NCI-H510A treated with DMSO at 0.1 percent for 48 hours (cell line): ENCODE measurements around the gene ZBTB22.

Experiments used
- DNase-seq: peaks from one replicate; lab custom pipeline; 2025; lab: John Stamatoyannopoulos, UW

ZBTB22 gene

DNA sequence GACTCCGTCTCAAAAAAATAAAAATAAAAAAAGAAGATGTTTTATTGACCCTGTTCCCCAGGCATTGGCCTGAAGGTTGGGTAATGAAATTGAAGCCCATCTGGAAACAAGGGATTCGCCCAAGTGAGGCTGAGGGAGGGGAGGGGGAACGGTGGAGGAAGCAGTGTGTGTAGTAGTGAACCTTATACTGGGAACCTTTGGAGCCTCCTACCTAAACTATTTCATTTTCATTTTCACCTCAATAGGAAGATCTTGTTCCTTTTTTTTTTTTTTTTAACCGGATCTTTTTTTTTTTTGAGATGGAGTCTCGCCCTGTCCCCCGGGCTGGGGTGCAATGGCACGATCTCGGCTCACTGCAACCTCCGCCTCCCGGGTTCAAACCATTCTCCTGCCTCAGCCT, 13.2 kb upstream of the ZBTB22 start:
- DNase-seq = no peak

DNA sequence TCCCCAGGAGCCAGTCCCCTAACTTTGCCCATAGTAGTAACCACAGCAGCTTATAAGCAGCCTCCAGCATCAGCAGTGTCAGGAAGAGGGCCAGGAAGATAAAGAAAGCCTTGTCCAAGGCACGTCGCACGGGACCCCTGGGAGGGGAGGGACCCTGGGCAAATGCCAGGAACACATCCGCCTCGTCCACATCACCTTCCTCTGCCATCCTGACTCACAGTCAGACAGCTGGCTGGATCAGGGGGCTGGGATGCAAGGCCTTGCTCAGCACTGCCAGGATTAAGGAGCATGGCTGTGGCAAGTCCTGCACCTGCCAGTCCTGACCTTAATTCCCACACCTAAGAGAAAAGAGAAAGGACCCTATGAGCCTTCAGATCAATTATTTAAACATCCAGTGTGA, 11.5 kb upstream of the ZBTB22 start:
- DNase-seq = no peak

- peak; percentile 87 for DNase-seq
These were observed 6.6 kb upstream of the ZBTB22 start for GRCh38 chr6:33324125-33324524.

GRCh38 chr6:33323623-33323948, 6.0 kb upstream of the ZBTB22 start:
- peak; percentile 92 for DNase-seq

DNA sequence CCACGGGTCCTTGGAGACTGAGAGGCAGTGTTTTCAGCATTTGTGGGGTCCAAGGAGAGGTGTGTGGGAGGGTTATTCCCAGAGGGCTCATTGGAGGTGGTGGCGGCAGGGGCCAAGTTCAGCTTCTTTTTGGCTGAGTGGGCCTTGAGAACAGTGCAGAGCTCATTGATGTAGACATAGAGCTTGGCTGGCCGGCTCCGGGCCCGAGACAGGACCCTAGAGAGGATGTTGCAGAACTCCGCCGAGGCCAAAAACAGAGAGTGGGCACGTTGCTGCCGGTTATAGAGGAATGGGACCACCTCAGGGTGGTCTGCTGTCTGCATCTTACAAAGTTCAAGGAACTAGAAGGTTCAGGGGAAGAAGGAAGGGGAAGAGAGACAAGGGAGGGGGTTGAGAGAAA, 3.7 kb upstream of the ZBTB22 start:
- no peak for DNase-seq

- peak; percentile 58 for DNase-seq
These were observed 3.0 kb upstream of the ZBTB22 start for GRCh38 chr6:33320315-33321181.

DNA sequence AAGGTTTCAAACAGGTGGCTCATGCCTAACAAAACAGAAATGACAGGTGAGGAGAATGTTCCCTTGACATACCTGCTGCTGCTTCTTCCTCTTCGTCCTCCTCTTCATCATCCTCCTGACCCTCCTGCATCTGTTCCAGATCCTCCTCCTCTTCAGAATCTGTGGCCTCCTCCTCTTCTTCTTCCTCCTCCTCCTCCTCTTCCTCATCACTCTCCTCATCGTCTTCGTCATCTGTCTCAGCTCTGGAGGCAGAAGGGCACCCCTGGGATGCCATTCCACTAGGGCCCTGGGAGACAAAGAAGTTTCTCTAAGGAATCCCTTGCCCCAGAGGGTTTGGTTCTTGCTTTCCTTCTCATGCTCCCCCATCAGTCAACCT, 2.4 kb upstream of the ZBTB22 start:
- DNase-seq = no peak

GRCh38 chr6:33318426-33319073, 1.0 kb upstream of the ZBTB22 start:
- DNase-seq = no peak

DNA sequence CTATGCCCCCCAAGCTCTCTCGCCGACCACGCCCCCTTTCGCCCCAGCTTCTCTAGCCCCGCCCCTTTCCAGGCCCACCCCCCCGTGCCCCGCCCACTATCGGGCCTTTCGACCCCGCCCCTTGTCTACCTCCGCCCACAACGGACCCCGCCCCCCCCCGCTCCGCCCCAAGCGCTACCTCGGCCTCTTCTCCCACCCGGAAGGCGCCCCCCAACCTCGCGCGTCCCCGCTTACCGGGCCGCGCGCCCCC, 200 bp downstream of the ZBTB22 start:
- DNase-seq = peak; percentile 35

- no peak for DNase-seq
These were observed 733 bp downstream of the ZBTB22 start for GRCh38 chr6:33316603-33317418.

GRCh38 chr6:33315793-33316602, 1.5 kb downstream of the ZBTB22 start:
- no peak for DNase-seq

DNA sequence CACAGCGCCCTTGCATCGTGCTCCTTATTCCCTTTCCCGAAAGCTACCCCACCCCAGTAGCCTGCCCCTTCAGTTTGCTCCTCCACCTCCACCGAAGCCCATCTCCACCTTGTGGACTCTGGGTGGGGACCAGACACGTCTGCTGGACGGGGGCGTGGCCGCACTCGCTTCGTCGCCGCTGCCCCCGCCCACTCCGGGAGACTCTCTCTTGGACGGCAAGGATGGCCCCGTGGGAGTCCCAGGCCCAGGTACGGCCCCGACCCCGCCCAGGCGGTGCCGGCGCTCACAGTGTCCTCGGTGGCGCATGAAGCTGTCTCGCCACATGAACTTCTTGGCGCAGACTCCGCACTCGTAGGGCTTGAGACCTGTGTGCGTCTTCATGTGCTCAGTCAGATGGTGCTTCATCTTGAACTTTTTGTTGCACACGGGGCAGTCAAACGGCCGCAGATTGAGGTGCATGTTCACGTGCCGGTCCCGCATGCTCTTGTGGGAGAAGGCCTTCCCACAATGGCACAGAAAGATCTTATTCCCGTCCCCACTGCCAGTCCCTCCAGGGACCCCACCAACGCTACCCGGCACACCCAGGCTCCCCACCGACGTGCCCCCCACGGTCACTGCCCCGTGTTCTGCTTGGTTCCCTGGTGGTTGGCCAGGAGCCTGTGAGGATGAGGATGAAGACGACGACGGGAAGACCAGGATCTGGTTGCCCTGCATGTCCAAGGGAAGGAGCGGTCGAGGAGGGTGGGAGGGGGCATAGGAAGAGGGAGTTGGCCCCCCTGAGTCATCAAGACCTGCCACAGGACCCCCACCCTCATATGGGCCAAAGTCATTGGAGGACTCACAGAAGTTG, 2.4 kb downstream of the ZBTB22 start:
- no peak for DNase-seq

GRCh38 chr6:33314515-33314942, 3.0 kb downstream of the ZBTB22 start:
- DNase-seq = peak; percentile 66

DNA sequence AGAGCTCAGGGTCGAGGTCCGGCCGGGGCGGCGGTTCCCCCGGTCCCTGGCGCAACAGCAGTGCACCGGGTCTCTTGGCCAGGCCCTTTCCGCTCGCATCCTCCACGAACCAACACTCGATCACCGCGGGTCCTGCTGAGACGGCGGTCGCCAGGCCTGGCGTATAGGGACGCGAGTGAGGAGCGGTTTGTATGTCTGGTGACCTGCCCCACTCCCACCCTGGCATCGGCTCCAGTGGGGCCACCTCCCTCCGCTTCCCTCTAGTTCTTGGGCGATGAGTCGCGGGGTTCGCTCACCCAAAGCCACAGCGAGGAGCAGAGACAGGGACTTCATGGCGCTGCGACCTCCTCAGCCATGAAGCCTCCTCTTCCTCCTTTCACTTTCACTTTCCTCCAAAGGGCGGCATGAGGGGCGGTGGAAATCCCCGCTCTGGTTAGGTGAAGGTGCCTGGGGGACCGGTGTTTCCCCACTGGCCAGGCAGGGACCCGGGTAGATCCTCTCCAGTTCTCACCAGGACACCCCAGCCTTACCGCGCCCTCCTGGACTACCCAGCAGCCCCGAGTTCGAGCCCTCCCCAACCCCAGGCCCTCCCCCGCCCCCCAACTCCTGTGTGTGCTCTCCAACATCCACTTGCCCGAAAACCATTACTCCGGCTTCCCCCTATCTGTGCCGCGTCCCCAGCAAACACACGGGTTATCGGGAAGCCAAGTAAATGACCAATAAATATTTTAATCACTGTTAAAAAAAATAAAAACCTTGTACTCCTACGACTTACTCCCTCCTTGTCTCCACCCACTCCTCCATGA, 3.6 kb downstream of the ZBTB22 start, which contains the start of gene TAPBP:
TSS of gene TAPBP (minus strand) at position 370 of the 806 bp plus-strand sequence. CDS start at position 333, 37 bp downstream.
- DNase-seq = peak; percentile 73

DNA sequence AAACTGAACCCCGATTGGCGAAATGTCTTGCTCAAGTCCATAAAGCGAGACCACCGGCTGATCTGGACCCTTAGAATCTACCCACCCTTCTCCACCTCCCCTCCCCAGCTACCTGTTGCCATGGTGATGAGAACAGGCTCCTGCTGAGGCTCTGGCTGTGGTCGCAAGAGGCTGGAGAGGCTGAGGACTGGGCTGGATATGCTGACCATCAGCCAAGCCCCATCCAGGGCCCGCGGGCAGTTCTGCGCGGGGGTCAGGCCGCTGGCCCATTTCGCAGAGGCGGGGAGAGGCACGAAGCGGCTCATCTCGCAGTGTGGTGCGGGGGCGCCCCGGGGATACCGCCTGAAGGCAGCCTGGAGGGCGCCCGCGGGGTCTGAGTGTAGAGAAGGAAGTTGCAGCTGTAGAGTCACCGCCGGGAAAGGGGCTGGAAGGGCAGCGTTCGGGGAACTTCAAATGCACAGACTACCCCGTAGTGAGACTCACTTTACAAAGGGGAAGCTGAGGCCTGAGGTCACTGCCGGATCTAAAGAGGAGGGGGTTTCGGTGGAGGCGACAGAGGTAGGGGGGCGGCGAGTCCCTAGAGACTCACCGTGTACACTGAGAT, 4.3 kb downstream of the ZBTB22 start:
- peak; percentile 73 for DNase-seq

- DNase-seq = peak; percentile 86
These were observed 5.0 kb downstream of the ZBTB22 start for GRCh38 chr6:33312361-33313104.

DNA sequence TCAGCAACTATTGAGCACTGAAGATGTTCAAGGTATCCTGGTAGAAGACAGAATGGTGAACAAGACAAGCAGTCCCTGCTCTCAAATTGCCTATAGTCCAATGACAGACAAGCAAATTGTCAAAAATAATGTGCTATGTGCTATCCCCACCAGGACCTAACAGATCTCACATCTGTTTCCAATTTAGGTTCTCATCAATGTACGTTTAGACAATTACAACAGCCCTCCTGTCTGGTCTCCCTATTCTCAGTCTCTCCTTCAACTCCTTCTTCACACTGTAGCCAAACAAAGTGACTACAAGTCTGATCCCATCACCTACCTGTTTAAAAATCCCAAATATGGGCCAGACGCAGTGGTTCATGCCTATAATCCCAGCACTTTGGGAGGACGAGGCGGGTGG, 11.2 kb downstream of the ZBTB22 start:
- no peak for DNase-seq

GRCh38 chr6:33305052-33305451, 12.5 kb downstream of the ZBTB22 start:
- DNase-seq = no peak

- no peak for DNase-seq
These were observed 13.3 kb downstream of the ZBTB22 start for GRCh38 chr6:33304216-33304615.
